H1 (cell line): ENCODE results near the gene PPP4R3A. TPM values are rescaled to one million over a fixed set of nuclear protein-coding genes. Genes with fewer than 3 reads are reported as not detected.

Source experiments
- CTCF ChIA-PET: fragments of 300-600 bp; sonication (Branson Sonifier 250); formaldehyde crosslinking; loops from one replicate; lab custom pipeline; 2021; ENCODE audit not compliant: partially characterized antibody; lab: Charles Lee
- POLR2A ChIA-PET: fragments of 300-600 bp; sonication (Branson Sonifier 250); formaldehyde crosslinking; loops from one replicate; lab custom pipeline; 2021; ENCODE audit warnings: inconsistent platforms; ENCODE audit not compliant: partially characterized antibody; lab: Charles Lee
- DNase-seq, 2 experiments: peaks; one replicate each; pipeline versions ENCODE4 v3.0.0 to v3.0.0-alpha.2; 2010 to 2022; ENCODE audit warnings: low spot score in 2 of 2, low read depth in 1 of 2, mixed read lengths in 1 of 2
- FAIRE-seq: peaks from 2 replicates; lab custom pipeline; 2011; peaks lifted over from hg19 to GRCh38; lab: Jason Lieb, UNC
- H2AFZ ChIP-seq: 2 replicates; pipeline ENCODE4 v1.8.1; 2012; ENCODE audit warnings: low read length, inconsistent platforms
- H2AK5ac ChIP-seq: 2 replicates; pipeline ENCODE4 v1.6.1; 2013; ENCODE audit warnings: low read depth, low read length
- H2BK120ac ChIP-seq: replicated peaks from 2 replicates; pipeline ENCODE3; 2013; ENCODE audit warnings: low read depth, low read length, inconsistent platforms
- H2BK12ac ChIP-seq: 2 replicates; pipeline ENCODE4 v1.6.1; 2013; ENCODE audit warnings: low read depth, low read length
- H2BK15ac ChIP-seq: 2 replicates; pipeline ENCODE4 v1.6.1; 2013; ENCODE audit warnings: low read length
- H2BK20ac ChIP-seq: 2 replicates; pipeline ENCODE4 v1.6.1; 2013; ENCODE audit warnings: low read length
- H2BK5ac ChIP-seq: 2 replicates; pipeline ENCODE4 v1.6.1; 2013; ENCODE audit warnings: low read depth, low read length
- H3K14ac ChIP-seq: 2 replicates; pipeline ENCODE4 v1.6.1; 2013; ENCODE audit warnings: inconsistent platforms; ENCODE audit not compliant: insufficient read length
- H3K18ac ChIP-seq: 2 replicates; pipeline ENCODE4 v1.6.1; 2013; ENCODE audit warnings: low read length; ENCODE audit errors: extremely low read depth
- H3K23ac ChIP-seq: 2 replicates; pipeline ENCODE4 v1.6.1; 2013; ENCODE audit warnings: inconsistent platforms; ENCODE audit not compliant: insufficient read length
- H3K23me2 ChIP-seq: 2 replicates; pipeline ENCODE4 v1.6.1; 2013; ENCODE audit warnings: low read depth, low read length
- H3K27ac ChIP-seq: 2 replicates; pipeline ENCODE4 v1.6.1; 2011; ENCODE audit warnings: low read depth, low read length, inconsistent platforms
- H3K27me3 ChIP-seq, 4 experiments: replicated peaks in 1 of 4; 1 replicate in 1 of 4; 2 replicates in 3 of 4; pipeline versions ENCODE4 v1.6.1 to v1.8.1; 2011 to 2013; ENCODE audit warnings: low read length in 3 of 4, mild to moderate bottlenecking in 3 of 4, inconsistent platforms in 2 of 4, mixed read lengths in 2 of 4, moderate library complexity in 1 of 4; ENCODE audit not compliant: control insufficient read depth in 3 of 4, insufficient read depth in 3 of 4; ENCODE audit errors: extremely low read depth in 1 of 4
- H3K36me3 ChIP-seq, 4 experiments: 2 replicates each; pipeline versions ENCODE4 v1.6.1 to v1.8.1; 2011 to 2013; ENCODE audit warnings: mild to moderate bottlenecking in 4 of 4, low read length in 3 of 4, moderate library complexity in 2 of 4, control low read depth in 1 of 4, inconsistent platforms in 1 of 4; ENCODE audit not compliant: insufficient read depth in 4 of 4, control insufficient read depth in 2 of 4
- H3K4ac ChIP-seq: replicated peaks from 2 replicates; pipeline ENCODE3; 2013; ENCODE audit warnings: low read length, low read depth, mixed read lengths, inconsistent platforms; ENCODE audit not compliant: insufficient read length
- H3K4me1 ChIP-seq, 4 experiments: replicated peaks in 1 of 4; 1 replicate in 1 of 4; 2 replicates in 3 of 4; pipeline versions ENCODE4 v1.6.1 to v1.8.1; 2011 to 2013; ENCODE audit warnings: low read length in 3 of 4, inconsistent platforms in 2 of 4, mixed read lengths in 1 of 4; ENCODE audit not compliant: insufficient read depth in 4 of 4, control insufficient read depth in 3 of 4
- H3K4me2 ChIP-seq, 2 experiments: 2 replicates each; pipeline versions ENCODE4 v1.6.1 to v1.8.1; 2011 to 2013; ENCODE audit warnings: low read depth in 2 of 2, low read length in 2 of 2, control low read depth in 1 of 2, inconsistent platforms in 1 of 2, mild to moderate bottlenecking in 1 of 2; ENCODE audit not compliant: insufficient read depth in 1 of 2
- H3K4me3 ChIP-seq, 4 experiments: fragments of 200-600, 300-600 bp in 1 of 4; sonication (generic), shearing (Covaris generic), sonication (Bioruptor Twin) in 1 of 4; 2 replicates each; pipeline versions ENCODE4 v1.5.1 to v1.8.1; 2011 to 2016; ENCODE audit warnings: low read length in 4 of 4, low read depth in 3 of 4, control low read depth in 2 of 4, inconsistent platforms in 2 of 4, mild to moderate bottlenecking in 2 of 4, mixed read lengths in 1 of 4, moderate library complexity in 1 of 4; ENCODE audit not compliant: insufficient read depth in 2 of 4; ENCODE audit errors: extremely low read depth in 1 of 4
- H3K56ac ChIP-seq: replicated peaks from 2 replicates; pipeline ENCODE3; 2013; ENCODE audit warnings: low read depth, mild to moderate bottlenecking, mixed read lengths, low read length, inconsistent platforms; ENCODE audit not compliant: insufficient read length
- H3K79me1 ChIP-seq: 2 replicates; pipeline ENCODE4 v1.6.1; 2013; ENCODE audit warnings: low read depth, low read length, control low read depth
- H3K79me2 ChIP-seq, 2 experiments: 2 replicates each; pipeline versions ENCODE4 v1.6.1 to v1.8.1; 2012 to 2013; ENCODE audit warnings: low read length in 2 of 2, mild to moderate bottlenecking in 2 of 2, inconsistent platforms in 1 of 2; ENCODE audit not compliant: insufficient read depth in 2 of 2, control insufficient read depth in 1 of 2
- H3K9ac ChIP-seq, 4 experiments: replicated peaks in 1 of 4; 1 replicate in 1 of 4; 2 replicates in 3 of 4; pipeline versions ENCODE4 v1.6.1 to v1.8.1; 2011 to 2013; ENCODE audit warnings: low read depth in 3 of 4, low read length in 3 of 4, control low read depth in 2 of 4, mild to moderate bottlenecking in 2 of 4, moderate library complexity in 2 of 4, inconsistent platforms in 1 of 4; ENCODE audit errors: extremely low read depth in 1 of 4
- H3K9me3 ChIP-seq, 2 experiments: 2 replicates each; pipeline versions ENCODE4 v1.6.1 to v1.8.1; 2012 to 2013; ENCODE audit warnings: mild to moderate bottlenecking in 2 of 2, moderate library complexity in 2 of 2, control low read depth in 1 of 2, inconsistent platforms in 1 of 2, low read depth in 1 of 2, low read length in 1 of 2, mixed read lengths in 1 of 2; ENCODE audit not compliant: insufficient read depth in 2 of 2
- H4K20me1 ChIP-seq, 2 experiments: replicated peaks in 1 of 2; 2 replicates each; pipeline versions ENCODE3 to v1.8.1; 2011 to 2013; ENCODE audit warnings: inconsistent platforms in 2 of 2, low read length in 2 of 2, mild to moderate bottlenecking in 1 of 2; ENCODE audit not compliant: insufficient read depth in 2 of 2, control insufficient read depth in 1 of 2
- H4K5ac ChIP-seq: 2 replicates; pipeline ENCODE4 v1.6.1; 2013; ENCODE audit warnings: low read length, low read depth, mixed read lengths, inconsistent platforms; ENCODE audit not compliant: insufficient read length
- H4K8ac ChIP-seq: 2 replicates; pipeline ENCODE4 v1.8.0; 2013; ENCODE audit warnings: mild to moderate bottlenecking, moderate library complexity, low read length, inconsistent platforms; ENCODE audit not compliant: insufficient read depth; ENCODE audit errors: extremely low read depth
- H4K91ac ChIP-seq: replicated peaks from 2 replicates; pipeline ENCODE3; 2013; ENCODE audit warnings: low read length, mixed read lengths, inconsistent platforms; ENCODE audit not compliant: insufficient read length
- BCL11A ChIP-seq, 2 experiments: IDR thresholded peaks; one replicate each; pipeline ENCODE4 v1.6.1; 2011; ENCODE audit warnings: low read depth in 2 of 2, low read length in 2 of 2, mild to moderate bottlenecking in 2 of 2
- CHD1 ChIP-seq: IDR thresholded peaks from 2 replicates; pipeline ENCODE4 v1.6.1; 2012; ENCODE audit warnings: low read depth, low read length, improper control_type of control experiment
- CREB1 ChIP-seq: IDR thresholded peaks from 2 replicates; pipeline ENCODE4 v1.6.1; 2012; ENCODE audit warnings: inconsistent platforms
- POLR2AphosphoS5 ChIP-seq: IDR thresholded peaks from 2 replicates; pipeline ENCODE4 v1.6.1; 2011; ENCODE audit warnings: low read depth, low read length
- SIN3A ChIP-seq, 2 experiments: IDR thresholded peaks in 1 of 2; conservative IDR thresholded peaks in 1 of 2; 2 replicates each; pipeline ENCODE4 v1.6.1; 2011 to 2012; ENCODE audit warnings: low read length in 2 of 2, improper control_type of control experiment in 1 of 2, low read depth in 1 of 2, mild to moderate bottlenecking in 1 of 2
- SUZ12 ChIP-seq: fragments of 200-600 bp; sonication (generic); IDR thresholded peaks from 2 replicates; pipeline ENCODE4 v1.6.1; 2012; ENCODE audit warnings: mild to moderate bottlenecking, inconsistent platforms, low read length, moderate library complexity, mixed read lengths
- WGBS, 2 experiments: shearing (Covaris generic) in 1 of 2; methylation state at CpG; one replicate each; pipeline versions ENCODE4 v1.1.6 to v1.1.7; 2013 to 2015; ENCODE audit warnings: low lambda C conversion rate in 2 of 2, mixed read lengths in 2 of 2, inconsistent platforms in 1 of 2, low coverage in 1 of 2, missing lambda C conversion rate in 1 of 2; ENCODE audit not compliant: insufficient replicate concordance in 2 of 2, insufficient coverage in 1 of 2, insufficient read length in 1 of 2; ENCODE audit errors: extremely low coverage in 1 of 2, missing lambda C conversion rate in 1 of 2; 5-methylcytosine and 5-hydroxymethylcytosine counted together
- polyA plus RNA-seq, 7 experiments: library from polyadenylated mRNA; depleted of rRNA in 3 of 7; stranded (reverse) in 5 of 7; unstranded in 2 of 7; fragments of >200 nt in 5 of 7; fragments of 200-250 nt in 2 of 7; gene quantifications; 1 replicate in 5 of 7; 2 replicates in 1 of 7; 4 replicates in 1 of 7; pipeline versions ENCODE4 v1.2.1 to v1.2.3, GENCODE V29; 2011 to 2013; ENCODE audit warnings: missing spikeins in 2 of 7, mixed read lengths in 2 of 7
- total RNA-seq: library from RNA; stranded (reverse); fragmentation: NEBNext Ultra II Directional; extraction: Animal tissue kit (Norgen Biotek cat#: 25700); gene quantifications from 2 replicates; pipeline ENCODE4 v1.2.1, GENCODE V29; 2021

Gene PPP4R3A
- total and polyA plus RNA-seq, 2 of the 8 experiments (the other 6 are each of a cell fraction or from before 2014, with no cell fraction given), result 31.7 to 122 TPM

DNA sequence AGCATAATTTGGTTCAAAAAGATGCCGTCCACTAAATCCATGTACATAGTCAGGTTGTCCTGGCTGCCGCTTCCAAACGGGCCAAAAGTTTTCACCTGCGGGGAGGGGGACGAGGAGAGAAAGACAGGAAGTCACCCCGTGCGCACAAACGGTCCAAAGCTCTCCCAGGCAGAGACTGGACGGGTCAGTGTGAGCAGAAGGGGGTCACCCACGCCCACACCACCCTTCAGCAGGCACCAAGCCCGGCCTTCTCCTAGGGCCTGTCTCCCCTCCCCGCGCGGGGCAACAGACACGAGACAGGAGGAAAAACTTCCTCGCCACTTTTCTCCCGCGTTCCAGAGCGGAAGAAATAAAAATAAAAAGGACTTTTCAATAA lies 93.4 kb downstream of the PPP4R3A start:
- Histone ChIP-seq H2BK15ac (0 out of 2 replicates have a peak overlapping the region, but pooled peaks have one; percentile 72), H2BK12ac (no peak overlapping the region), H3K27ac (no peak overlapping the region), H2AK5ac (no peak overlapping the region), H4K8ac (no peak overlapping the region), H3K4me1 (peaks cover 7 to 30% (median 18%) of the 10 kb centered on the region in 4 experiments; a peak in 6 of 7 replicates), H3K36me3 (no peaks in the 10 kb centered on the region), H3K9ac (peak overlapping the region in 3 of 4 experiments; percentile 47 to 69 (median 54); a peak in 6 of 7 replicates), H2BK20ac (no peak overlapping the region), H3K4me2 (peak overlapping the region; percentile 82 to 87), H4K91ac (peak overlapping the region; percentile 16), H3K14ac (no peak overlapping the region), H3K56ac (peak overlapping the region; percentile 52), H4K5ac (no peak overlapping the region), H4K20me1 (peaks cover 0 to 6% of the 10 kb centered on the region in 2 experiments), H3K27me3 (peaks cover 0 to 6% (median 3%) of the 10 kb centered on the region in 4 experiments; a peak in 2 of 7 replicates), H3K23me2 (peaks cover 19% of the 10 kb centered on the region), H3K79me1 (peaks cover 3% of the 10 kb centered on the region; the same call in 1 of the 2 replicates), H3K4me3 (peak overlapping the region; percentile 82 to 92 (median 86)), H3K9me3 (no peaks in the 10 kb centered on the region), H3K4ac (peak overlapping the region; percentile 33), H2BK5ac (peak overlapping the region; percentile 19; the same call in 1 of the 2 replicates), H2BK120ac (peak overlapping the region; percentile 58), H3K79me2 (peaks cover 4 to 41% of the 10 kb centered on the region in 2 experiments; a peak in 3 of 4 replicates), H3K18ac (peak overlapping the region; percentile 42; the same call in 1 of the 2 replicates), H2AFZ (no peak overlapping the region), H3K23ac (no peak overlapping the region)
- TF ChIP-seq SUZ12 (0 out of 2 replicates have a peak, but pooled peaks have one; percentile 19), SIN3A (conservative IDR thresholded peaks at IDR 0.05 in 1 of 2, IDR thresholded peaks at IDR 0.05 in 1 of 2; ENCODE audit: low read depth in 1 of 2, low read length in 2 of 2) (0 out of 4 replicates have a peak, but pooled peaks of 1 of the 2 experiments have one; percentile 15), POLR2AphosphoS5 (no peak), CHD1 (no peak), BCL11A (IDR thresholded peaks at IDR 0.05; ENCODE audit: low read depth in 2 of 2, low read length in 2 of 2) (no peak), CREB1 (no peak)
- POLR2A ChIA-PET, result interaction anchor here (1.0 to 7.0 kb wide), 9 partner anchors 8 to 93 kb away, joined by 3 to 66 read pairs (median 5); no protein-coding TSS in a partner anchor
- CTCF ChIA-PET, result interaction anchor here (1.1 to 10.0 kb wide), 7 partner anchors 8 to 690 kb away, joined by 3 to 135 read pairs (median 5); partner anchors contain the start of gene ATXN3
- no peak for DNase-seq
- 3% methylated on average over 19 of the region's 19 CpGs; no CpG with 5 or more reads in 1 of the 2 experiments for WGBS, 2 experiments
- FAIRE-seq, result no peak
